HG03045 (cell line): ENCODE measurements around the gene MCTP2.

Experiments
- ATAC-seq: cut with Tn5 transposase; IDR thresholded peaks from one replicate; pipeline ENCODE4 v1.9.1; 2021; ENCODE audit warnings: mild to moderate bottlenecking, moderate library complexity; ENCODE audit not compliant: unreplicated experiment

MCTP2 gene

DNA sequence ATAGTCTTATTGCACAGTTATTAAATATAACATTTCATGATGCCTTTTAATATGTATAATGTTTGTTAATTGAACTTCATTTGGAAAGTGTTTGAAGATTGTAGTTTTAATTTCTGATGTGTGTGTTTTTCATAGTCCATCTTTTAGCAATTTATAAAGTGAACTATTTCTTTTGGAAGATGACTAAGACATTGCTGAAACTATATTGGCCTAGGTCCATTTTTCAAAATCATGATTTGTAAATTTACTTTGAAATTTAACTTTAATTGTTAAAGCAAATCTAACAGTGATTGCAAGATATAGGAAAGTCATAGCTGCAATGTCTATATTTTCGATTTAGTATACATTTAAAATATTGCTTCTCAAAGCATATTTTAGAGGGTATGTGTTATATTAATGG, 30.8 kb downstream of the MCTP2 start:
- ATAC-seq, result no peak

DNA sequence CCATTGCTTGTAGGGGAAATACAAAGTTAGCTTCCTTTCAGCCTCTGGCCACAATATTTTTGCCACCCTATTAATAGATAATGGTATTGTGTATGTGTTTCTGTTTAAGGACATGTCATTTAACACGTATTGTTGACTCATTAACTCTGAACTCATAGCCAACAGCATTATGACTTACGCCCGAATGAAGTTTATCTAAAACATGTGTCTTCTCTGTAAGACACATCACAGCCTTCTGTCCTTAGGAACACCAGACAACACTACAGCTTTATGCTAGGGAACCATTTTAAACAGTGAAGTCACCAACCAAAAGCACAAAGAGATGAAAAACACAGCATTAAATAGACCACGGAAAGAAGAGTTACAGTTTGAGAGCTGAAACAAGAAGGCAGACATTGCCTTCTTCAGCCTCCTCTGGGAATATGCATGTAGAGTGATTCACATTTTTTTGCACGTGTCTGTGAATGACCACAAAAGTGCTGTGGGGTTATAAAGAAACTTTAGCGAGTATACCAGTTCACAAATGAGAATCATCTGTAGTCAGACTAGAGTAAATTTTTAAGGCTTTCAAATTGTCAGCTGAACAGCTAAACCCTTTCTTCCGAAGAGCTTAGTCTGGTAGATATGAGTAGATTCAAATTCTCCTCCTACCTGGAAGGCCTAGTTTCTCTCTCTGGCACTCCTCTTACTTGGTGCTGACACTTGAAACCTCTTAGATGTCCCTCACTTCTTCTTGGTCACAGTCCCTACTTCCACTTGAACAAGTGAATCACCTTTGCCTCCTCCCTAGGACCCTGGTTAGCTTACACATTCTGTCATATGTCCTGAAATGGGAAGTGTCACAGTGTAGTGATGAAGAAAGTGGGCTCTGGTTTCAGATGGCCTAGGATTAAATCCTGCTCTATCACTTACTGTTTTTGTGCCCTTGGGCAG, 32.2 kb downstream of the MCTP2 start:
- ATAC-seq, result peak; percentile 52

DNA sequence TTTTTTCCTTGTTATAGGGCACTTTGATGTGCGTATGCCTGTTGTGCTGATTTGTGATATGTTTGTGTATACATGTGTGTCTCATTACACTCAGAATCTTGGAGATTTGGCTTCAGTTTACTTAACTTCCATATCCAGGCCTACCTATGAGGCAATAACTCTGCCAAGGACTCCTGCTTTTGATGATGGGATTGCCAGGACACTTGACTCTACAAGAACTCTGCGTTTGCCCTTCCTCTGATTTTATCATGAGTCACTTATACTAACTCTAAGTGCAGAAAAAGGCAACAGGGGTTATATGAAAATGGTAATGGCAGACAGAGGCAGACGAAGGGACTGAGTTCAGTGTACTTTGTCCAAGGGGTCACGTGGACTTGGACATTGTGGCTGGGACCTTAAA, 33.6 kb downstream of the MCTP2 start:
- ATAC-seq, result no peak

DNA sequence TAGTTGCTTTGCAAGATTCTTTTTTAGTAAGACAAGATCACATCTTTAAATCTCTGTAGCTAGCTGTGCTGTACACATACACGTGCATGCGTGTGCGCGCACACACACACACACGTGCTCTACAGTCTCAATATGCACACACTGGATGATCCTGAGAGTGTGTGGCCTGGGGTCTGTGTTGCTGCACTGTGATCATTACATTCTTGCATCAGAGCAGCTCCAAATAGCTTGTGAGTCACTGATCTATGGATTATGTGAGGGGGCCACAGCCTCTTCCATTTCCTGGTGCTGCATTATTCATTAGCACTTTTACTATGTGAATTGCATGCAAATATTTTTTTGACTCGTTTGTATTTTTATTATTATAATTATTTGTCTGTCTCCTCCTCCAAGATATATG, 34.6 kb downstream of the MCTP2 start:
- no peak for ATAC-seq

DNA sequence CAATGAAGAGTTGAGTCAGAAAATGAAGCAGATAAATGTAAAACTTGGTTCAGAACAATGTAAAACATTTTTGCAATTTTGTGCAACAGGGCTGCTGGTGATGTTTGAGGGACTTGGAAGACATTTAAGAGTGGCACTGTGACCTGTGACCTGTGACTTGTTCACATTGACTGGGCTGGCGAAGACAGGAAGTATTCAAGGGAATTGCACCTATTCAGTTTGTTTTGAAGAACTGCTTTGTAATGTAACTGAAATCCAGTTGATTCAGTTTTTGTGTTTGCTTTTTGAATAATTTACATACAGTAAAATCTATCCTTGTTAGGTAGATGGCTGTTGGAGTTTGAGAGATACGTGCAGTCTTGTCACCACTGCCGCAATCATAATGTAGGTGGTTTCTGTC, 35.4 kb downstream of the MCTP2 start:
- no peak for ATAC-seq

DNA sequence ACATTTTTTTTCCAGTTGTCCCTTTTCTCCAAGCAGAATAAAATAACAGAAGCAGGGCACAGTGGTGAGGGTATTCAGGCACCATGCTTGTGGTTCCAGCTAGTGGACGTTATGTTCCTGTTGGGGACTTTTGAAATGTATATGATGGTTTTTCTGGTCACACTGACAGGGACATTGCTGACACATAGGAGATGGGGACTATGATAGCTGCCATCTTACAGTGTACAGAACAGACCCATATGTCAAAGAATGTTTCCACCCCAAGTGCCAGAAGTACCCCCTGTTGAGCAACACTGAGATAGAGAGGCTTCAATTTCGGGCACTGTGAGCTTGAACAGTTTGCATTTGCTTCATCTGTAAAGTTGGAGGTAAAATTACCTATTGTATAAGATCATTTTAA, 38.6 kb downstream of the MCTP2 start:
- ATAC-seq, result no peak

DNA sequence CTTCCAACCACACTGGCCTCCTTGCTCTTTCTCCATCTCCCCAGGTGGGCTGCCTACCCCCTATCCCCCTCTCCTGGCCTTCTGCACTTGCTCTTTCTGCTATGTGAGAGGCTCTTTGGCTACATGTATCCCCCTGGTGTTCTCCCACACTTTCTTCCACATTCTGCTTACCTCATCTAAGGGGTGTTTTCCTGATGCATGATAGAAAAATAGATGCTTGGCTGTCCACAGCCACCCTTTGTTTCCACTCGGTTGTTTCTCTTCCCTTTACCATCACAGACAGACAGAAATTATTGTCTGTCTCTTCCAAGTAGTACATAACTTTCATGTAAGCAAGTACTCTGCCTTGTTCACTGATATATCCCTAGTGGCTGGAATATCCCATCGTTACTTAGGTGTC, 39.2 kb downstream of the MCTP2 start:
- no peak for ATAC-seq

DNA sequence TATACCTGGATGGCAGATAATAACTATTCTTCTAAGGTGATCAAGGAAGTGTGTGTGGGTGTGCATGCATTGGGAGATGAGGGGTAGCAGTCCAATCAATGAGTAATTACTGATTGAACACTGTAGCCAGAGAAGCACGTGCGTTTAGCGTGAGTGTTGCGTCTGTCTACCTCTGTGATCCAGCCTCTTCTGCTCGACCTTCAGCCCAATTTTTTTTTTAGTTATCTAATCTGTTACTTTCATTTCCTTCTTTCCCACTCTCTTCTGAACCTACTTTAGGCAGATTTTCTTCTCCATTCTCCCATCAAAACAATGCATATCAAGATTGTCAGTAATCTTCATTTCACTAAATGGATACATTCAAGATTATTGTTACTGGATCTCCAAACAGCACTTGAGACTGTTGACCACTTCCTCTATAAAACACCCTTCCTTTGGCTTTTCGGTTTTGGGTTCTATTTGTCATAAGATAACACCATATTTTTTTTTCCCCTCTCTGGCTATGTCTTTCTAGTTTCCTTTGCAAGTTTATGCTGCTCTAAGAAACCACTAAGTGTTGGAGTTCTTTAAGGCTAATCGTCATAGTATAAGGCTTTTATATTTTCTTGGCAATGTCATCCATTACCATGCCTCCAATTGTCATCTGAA, 41.0 kb downstream of the MCTP2 start:
- ATAC-seq, result peak; percentile 76

DNA sequence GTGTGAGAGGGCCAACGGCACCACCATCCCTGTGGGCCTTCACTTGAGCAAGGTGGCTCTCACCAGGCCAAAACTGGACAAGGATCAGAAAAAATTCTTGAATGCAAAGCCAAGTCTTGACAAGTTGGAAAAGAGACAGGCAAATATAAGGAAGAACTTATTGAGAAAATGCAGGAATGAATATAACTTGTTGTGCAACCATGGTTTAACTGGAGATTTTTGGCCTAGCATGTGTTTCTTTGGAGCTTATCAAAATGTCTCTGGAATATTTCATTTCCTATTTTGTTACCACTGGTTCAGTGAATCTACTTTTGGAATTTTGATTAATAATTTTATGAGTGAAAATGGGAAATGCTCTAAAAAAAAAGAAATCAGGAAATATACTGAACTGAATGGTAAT, 42.5 kb downstream of the MCTP2 start:
- no peak for ATAC-seq

DNA sequence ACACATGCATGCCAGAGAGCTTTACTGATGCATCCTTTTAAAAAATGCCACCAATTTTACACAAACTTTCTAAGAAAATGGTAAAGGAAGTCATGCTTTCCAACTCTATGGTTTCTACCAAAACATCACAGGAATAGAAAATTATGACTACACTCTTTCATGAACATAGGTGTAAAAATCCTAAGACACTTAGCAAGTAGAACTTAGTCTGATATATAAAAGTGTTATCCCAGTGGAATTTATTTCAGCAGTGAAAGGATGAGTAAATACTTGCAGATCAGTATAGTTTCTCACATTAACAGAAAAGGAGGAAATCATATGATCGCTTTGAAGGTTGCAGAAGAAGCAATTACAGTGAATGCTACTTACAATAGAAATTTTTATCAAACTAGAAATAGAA, 43.4 kb downstream of the MCTP2 start:
- ATAC-seq, result no peak

DNA sequence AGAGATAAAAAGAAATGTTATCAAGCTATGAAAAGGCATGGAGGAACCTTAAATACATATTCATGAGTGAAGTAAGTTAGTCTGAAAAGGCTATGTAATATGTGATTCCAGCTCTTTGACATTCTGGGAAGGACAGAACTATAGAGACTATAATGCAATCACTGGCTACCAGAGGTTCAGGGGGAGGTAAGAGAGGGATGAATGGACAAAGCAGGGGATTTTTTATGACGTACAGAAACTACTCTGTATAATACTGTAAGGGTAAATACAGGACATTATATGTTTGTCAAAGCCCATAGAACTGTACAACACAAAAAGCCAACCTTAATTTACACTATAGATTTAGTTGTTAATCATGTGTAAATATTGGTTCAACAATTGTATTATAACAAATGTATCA, 46.1 kb downstream of the MCTP2 start:
- ATAC-seq, result no peak

DNA sequence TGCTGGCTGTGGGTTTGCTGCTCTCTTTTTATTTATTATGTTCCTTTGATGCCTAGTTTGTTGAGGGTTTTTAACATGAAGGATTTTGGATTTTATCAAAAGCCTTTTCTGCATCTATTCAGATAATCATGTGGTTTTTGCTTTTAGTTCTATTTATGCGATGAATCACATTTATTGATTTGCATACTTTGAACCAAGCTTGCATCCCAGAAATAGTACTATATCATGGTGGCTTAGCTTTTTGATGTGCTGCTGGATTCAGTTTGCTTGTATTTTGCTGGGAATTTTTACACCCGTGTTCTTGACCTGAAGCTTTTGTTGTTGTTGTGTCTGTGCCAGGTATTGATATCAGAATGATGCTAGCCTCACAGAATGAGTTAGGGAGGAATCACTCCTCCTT, 48.4 kb downstream of the MCTP2 start:
- ATAC-seq, result no peak

DNA sequence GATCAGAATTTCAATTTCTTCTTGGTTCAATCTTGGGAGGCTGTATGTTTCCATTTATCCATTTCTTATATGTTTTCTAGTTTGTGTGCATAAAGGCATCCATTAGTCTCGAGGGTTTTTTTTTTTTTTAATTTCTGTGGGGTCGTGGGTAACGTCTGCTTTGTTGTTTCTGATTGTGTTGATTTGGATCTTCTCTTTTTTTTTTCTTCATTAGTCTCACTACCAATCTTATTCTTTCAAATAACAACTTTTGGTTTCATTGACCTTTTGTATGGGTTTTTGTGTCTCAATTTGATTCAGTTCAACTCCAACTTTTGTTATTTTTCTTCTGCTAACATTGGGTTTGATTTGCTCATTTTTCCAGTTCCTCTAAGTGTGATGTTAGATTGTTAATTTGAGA, 48.9 kb downstream of the MCTP2 start:
- no peak for ATAC-seq

DNA sequence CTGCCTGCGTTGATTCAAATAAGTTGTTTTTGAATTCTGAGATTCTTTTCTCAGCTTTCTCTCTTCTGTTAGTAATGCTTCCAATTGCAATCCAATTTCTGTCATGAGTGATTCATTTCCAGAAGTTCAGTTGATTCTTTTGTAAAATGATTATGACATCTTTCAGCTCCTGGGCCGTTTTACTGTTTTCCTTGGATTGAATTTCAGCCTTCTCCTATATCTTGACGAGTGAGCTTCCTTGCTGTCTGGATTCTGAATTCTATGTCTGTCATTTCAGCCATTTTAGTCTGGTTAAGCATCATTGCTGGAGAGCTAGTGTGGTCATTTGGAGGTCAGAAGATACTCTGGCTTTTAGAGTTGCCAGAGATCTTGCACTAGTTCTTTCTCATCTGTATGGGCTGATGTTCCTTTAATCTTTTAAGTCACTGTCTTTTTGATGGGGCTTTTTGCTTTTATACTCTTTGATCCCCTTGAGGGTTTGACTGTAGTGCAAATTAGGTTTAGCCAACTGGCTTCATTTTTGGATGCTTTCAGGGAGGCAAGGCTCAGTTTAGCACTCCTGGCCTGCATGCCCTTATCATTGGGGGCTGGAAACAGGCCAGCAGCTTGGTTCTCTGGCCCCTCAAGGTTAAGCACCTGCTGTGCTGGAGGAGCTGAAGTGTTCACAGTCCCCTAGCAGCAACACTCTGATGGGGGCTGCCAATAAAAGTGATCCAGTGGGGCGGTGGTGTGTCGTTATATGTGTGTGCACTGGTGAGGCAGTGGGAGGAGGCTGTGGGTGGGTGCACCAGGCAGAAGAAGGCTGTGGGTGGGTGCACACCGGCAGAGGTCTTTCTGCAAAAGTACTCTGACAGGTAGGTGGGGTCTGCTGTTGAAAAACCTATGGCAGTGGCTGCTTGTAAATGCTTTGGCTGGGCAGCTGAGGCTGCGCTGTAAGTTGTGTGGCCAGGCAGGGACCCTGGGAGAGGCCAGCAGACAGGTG, 51.2 kb downstream of the MCTP2 start:
- no peak for ATAC-seq

DNA sequence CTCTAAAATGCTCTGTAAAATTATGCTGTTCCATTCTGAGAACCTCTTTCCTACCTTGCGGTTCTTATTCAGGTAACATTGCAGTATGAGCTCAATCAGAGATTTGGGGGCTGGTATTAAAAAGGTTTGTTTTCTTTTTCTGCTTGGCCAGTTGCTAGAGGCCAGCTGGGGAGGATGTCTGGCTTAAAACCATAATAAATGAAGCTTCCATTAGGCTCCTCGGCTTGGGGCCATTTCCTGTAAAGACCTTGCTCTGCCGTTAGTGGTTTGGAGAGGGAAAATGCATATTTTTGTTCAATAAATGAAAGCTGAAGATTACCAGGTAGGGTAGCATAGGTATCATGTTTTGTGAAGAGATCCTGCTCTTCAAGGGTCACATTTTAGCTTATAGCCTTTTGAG, 55.2 kb downstream of the MCTP2 start:
- no peak for ATAC-seq

DNA sequence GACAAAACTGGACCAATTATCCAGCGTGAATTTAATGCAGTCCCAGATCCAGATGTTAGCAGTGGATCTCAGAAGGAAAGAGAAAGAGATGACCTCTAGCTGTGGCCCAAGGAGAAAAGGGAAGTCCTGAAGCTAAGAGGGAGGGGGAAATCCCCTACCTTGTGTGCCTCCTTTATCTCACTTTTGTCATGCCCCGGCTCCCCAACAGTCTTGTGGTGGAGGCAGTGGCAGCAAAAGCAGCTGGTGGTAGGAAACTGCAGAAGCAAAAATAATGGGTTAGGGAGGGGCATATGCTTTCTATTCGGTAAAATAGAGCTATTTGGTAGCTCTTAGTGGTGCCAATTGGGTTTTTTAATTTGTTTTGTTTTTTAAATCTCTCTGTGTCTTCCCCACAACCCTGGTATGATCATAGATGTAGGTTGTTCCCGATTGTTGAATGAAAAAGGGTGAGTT, 56.5 kb downstream of the MCTP2 start:
- peak; percentile 99 for ATAC-seq

DNA sequence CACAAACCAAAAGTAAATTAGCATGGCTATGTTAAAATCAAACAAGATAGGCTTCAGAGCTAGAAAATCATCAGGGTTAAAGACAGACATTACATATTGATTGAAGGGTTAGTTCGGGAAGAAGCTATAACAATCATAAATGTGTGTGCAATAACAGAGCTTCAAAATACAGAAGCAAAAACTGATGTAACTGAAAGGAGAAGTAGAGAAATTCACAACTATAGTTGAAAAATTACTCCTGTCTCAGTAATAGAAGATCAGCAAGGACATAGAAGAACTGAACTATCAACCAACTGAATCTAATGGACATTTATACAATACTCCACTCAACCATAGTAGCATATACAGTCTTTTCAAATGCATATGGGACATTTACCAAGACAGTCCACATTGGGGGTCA, 59.4 kb downstream of the MCTP2 start:
- no peak for ATAC-seq

DNA sequence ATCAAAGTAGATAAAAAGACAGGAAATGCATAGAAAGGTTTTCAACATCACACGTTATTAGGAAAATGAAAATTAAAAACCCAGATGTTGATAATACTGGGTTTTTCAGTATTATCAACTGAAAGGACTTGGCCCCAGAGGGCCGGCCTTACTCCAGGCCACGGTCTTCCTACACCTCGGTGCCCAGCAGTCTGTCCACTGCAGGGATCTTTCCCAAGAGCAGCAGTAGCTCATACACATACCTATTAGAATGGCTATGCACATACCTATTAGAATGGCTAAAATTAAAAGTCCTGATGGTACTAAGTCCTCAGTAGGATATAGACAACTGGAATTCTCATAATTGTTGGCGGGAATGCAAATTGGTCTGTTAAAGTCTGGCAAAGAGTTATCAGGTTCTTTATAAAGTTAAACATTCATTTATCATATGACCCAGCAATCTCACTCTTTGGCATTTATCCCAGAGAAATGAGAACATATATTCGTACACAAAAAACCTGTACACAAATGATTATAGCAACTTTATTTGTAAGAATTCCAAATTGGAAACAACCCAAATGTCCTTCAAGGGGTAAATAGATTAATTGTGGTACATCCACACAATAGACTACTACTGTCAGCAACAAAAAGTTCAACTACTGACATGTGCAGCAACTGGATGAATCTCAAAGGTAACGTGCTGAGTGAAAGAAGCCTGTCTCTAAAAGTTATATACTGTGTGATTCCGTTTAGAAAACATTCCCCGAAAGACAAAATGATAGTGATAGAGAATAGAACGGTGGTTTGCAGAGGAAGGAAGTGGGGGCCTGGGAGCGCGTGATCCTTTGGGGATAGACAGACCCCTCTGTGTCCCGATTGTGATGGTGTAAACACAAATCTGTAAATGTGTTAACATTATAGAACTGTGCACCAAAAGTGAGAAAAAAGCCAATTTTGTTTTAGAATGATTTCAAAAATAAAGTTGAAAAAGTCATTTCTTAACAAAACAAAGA, 62.3 kb downstream of the MCTP2 start:
- no peak for ATAC-seq

DNA sequence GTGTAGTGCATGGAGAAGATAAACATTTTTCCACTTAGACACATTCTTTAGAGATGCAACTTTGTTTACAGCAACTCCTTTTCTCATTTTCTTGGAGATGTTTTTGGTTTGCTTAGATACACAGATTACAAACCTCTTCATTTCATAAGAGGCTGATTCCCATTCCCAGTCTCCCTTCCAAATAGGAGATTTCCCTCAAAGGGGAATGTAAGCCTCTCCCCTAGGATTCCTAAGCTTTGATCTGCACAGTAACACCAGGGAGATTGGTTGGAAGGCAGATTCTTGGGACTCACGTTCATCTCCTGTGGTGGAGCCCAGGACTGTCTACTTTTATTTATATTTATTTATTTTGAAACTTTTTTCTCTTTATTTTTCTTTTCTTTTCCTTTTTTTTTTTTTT, 63.2 kb downstream of the MCTP2 start:
- no peak for ATAC-seq

DNA sequence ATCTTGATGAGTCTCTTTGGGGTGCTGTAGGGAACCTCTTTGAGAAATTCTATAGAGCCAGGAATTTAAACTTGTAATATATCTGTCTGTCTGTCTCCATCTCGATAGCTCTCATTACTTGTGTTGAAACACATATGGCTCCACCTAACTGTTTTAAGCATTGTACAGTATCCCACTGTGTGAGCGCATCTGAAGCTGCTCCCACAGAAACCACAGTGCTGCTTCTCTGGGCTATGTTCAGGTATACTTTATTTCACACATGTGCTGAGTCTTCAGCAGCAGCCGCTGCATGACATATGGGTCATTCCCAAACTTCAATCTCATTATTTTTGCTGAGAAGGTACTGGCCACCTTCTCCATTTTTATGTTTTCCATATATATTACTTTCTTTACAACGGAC, 63.9 kb downstream of the MCTP2 start:
- ATAC-seq, result no peak
